B cell (primary cell): Measurements from ENCODE around the gene MBNL1. TPM values are rescaled to one million over a fixed set of nuclear protein-coding genes. Genes with fewer than 3 reads are reported as not detected.
A peak's percentile ranks its signal among the peaks of the same experiment; 100 is the strongest.

Source experiments
- ATAC-seq: fragments of 200-7000 bp; cut with Tn5 transposase; one replicate; pipeline ENCODE4 v1.10.0; 2021; ENCODE audit warnings: low read depth, mild to moderate bottlenecking, moderate number of reproducible peaks, moderate library complexity
- CTCF ChIA-PET: fragments of 350-600 bp; sonication (Branson Sonifier 250); formaldehyde crosslinking; loops from one replicate; lab custom pipeline; 2021; ENCODE audit warnings: antibody characterized with exemption, inconsistent platforms; lab: Charles Lee
- POLR2A ChIA-PET: fragments of 350-600 bp; sonication (Branson Sonifier 250); formaldehyde crosslinking; loops from one replicate; lab custom pipeline; 2021; ENCODE audit warnings: antibody characterized with exemption; lab: Charles Lee
- DNase-seq: peaks from one replicate; pipeline ENCODE4 v3.0.0; 2013
- H2AFZ ChIP-seq: 2 replicates; pipeline ENCODE4 v1.6.1; 2012; ENCODE audit warnings: mild to moderate bottlenecking, low read depth, low read length; ENCODE audit not compliant: insufficient read depth, poor library complexity, severe bottlenecking
- H3K27ac ChIP-seq, 2 donors: 1 replicate in 1 of 2; 2 replicates in 1 of 2; pipeline ENCODE4 v1.5.1; 2012 to 2013; ENCODE audit warnings: low read length in 2 of 2, mild to moderate bottlenecking in 2 of 2, moderate library complexity in 1 of 2
- H3K27me3 ChIP-seq, 4 experiments: fragments of 200-600 bp in 1 of 4; sonication (generic) in 1 of 4; replicated peaks in 1 of 4; 1 replicate in 2 of 4; 2 replicates in 2 of 4; pipeline versions ENCODE4 v1.6.1 to v1.7.0; 2013 to 2016; ENCODE audit warnings: low read length in 3 of 4, mild to moderate bottlenecking in 2 of 4, mixed read lengths in 1 of 4, moderate library complexity in 1 of 4; ENCODE audit not compliant: insufficient read depth in 4 of 4, control insufficient read depth in 3 of 4; ENCODE audit errors: control extremely low read depth in 1 of 4
- H3K36me3 ChIP-seq, 2 experiments: replicated peaks in 1 of 2; 1 replicate in 1 of 2; 2 replicates in 1 of 2; pipeline versions ENCODE4 v1.6.1 to v1.7.1; 2013; ENCODE audit warnings: low read length in 1 of 2; ENCODE audit not compliant: insufficient read depth in 2 of 2, control insufficient read depth in 1 of 2; ENCODE audit errors: control extremely low read depth in 1 of 2, extremely low read depth in 1 of 2
- H3K4me1 ChIP-seq, 2 donors: fragments of 200-600 bp in 1 of 2; sonication (generic) in 1 of 2; 1 replicate in 1 of 2; 2 replicates in 1 of 2; pipeline versions ENCODE4 v1.5.1 to v1.6.1; 2013 to 2017; ENCODE audit warnings: low read length in 2 of 2; ENCODE audit not compliant: control insufficient read depth in 2 of 2, insufficient read depth in 2 of 2
- H3K4me2 ChIP-seq: replicated peaks from 2 replicates; pipeline ENCODE3; 2012; ENCODE audit warnings: mild to moderate bottlenecking, low read depth, low read length; ENCODE audit not compliant: poor library complexity, severe bottlenecking
- H3K4me3 ChIP-seq, 5 experiments: fragments of 200-600 bp in 1 of 5; sonication (generic) in 1 of 5; 1 replicate in 3 of 5; 2 replicates in 2 of 5; pipeline versions ENCODE4 v1.5.1 to v1.7.0; 2011 to 2016; ENCODE audit warnings: low read length in 4 of 5, mild to moderate bottlenecking in 4 of 5, low read depth in 2 of 5, control low read depth in 1 of 5, moderate library complexity in 1 of 5; ENCODE audit not compliant: insufficient read depth in 1 of 5; ENCODE audit errors: control extremely low read depth in 1 of 5, extremely low read depth in 1 of 5
- H3K79me2 ChIP-seq: fragments of 200-600 bp; sonication (generic); one replicate; pipeline ENCODE4 v1.6.0; 2016; ENCODE audit warnings: low read length; ENCODE audit not compliant: control insufficient read depth, insufficient read depth
- H3K9ac ChIP-seq: fragments of 200-600 bp; sonication (generic); 2 replicates; pipeline ENCODE4 v1.6.1; 2017; ENCODE audit warnings: mild to moderate bottlenecking, low read length, moderate library complexity
- H3K9me3 ChIP-seq, 3 donors: one replicate each; pipeline versions ENCODE4 v1.6.1 to v1.7.1; 2013; ENCODE audit warnings: low read length in 2 of 3; ENCODE audit not compliant: control insufficient read depth in 2 of 3, insufficient read depth in 1 of 3; ENCODE audit errors: control extremely low read depth in 1 of 3
- H4K20me1 ChIP-seq: 2 replicates; pipeline ENCODE4 v1.6.0; 2012; ENCODE audit warnings: mild to moderate bottlenecking, low read length; ENCODE audit not compliant: insufficient read depth, control insufficient read depth, poor library complexity, severe bottlenecking
- H3K27ac Mint-ChIP-seq: one replicate; pipeline ENCODE4 v1.8.0; 2021; ENCODE audit warnings: mixed read lengths
- H3K27me3 Mint-ChIP-seq: one replicate; pipeline ENCODE4 v1.8.0; 2021; ENCODE audit warnings: mixed read lengths
- H3K4me1 Mint-ChIP-seq: one replicate; pipeline ENCODE4 v1.8.0; 2021; ENCODE audit warnings: mixed read lengths
- H3K4me3 Mint-ChIP-seq: one replicate; pipeline ENCODE4 v1.8.0; 2021; ENCODE audit warnings: mixed read lengths
- H3K9me3 Mint-ChIP-seq: one replicate; pipeline ENCODE4 v1.8.0; 2022; ENCODE audit warnings: mixed read lengths; ENCODE audit not compliant: insufficient read depth
- CTCF ChIP-seq: fragments of 200-600 bp; IDR thresholded peaks from one replicate; pipeline ENCODE4 v1.8.0; 2022; ENCODE audit warnings: antibody characterized with exemption, mild to moderate bottlenecking
- EZH2 ChIP-seq: IDR thresholded peaks from 2 replicates; pipeline ENCODE4 v1.6.1; 2012; ENCODE audit warnings: borderline replicate concordance, low read depth, mild to moderate bottlenecking, moderate library complexity, low read length; ENCODE audit not compliant: insufficient read depth, poor library complexity, severe bottlenecking
- WGBS: methylation state at CpG from one replicate; pipeline ENCODE4 v1.1.5; 2013; ENCODE audit warnings: missing lambda C conversion rate; ENCODE audit not compliant: insufficient coverage; 5-methylcytosine and 5-hydroxymethylcytosine counted together
- intact Hi-C: fragments of 100-400 bp; cut with micrococcal nuclease; formaldehyde crosslinking; loops from one replicate; pipeline ENCODE4 v1.10.0; 2022
- polyA plus RNA-seq: library from polyadenylated mRNA; depleted of rRNA; stranded (reverse); fragments of >200 nt; gene quantifications from 2 replicates; pipeline ENCODE4 v1.2.3, GENCODE V29; 2012
- total RNA-seq, 2 donors: library from RNA; stranded (reverse); fragments of 120-200 nt in 1 of 2; gene quantifications; 1 replicate in 1 of 2; 2 replicates in 1 of 2; pipeline versions ENCODE4 v1.2.3 to v1.2.4, GENCODE V29; 2013 to 2022

Gene MBNL1
- total and polyA plus RNA-seq, 2 donors (not counting 1 experiment from before 2014, with no cell fraction given) = 195 to 505 TPM

- peak overlapping the region; percentile 84 for H3K27ac Mint-ChIP-seq
- WGBS = 60% methylated on average over 1 of the region's 1 CpG
- intact Hi-C loops = loop anchor here (1.0 kb wide), 1 partner anchor 9 kb away; no protein-coding TSS in a partner anchor
- H3K9me3 ChIP-seq = peaks cover 0 to 3% (median 0%) of the 10 kb centered on the region in 3 donors
- POLR2A ChIA-PET = interaction anchor here (0.6 to 3.8 kb wide), 5 partner anchors 9 to 38 kb away, joined by 3 to 15 read pairs (median 4); partner anchors contain the start of gene MBNL1
- peak overlapping the region in 1 of 5 experiments; percentile 31 for H3K4me3 ChIP-seq
- TF ChIP-seq CTCF = no peak
- no peak for TF ChIP-seq EZH2
- ATAC-seq = no peak
- no peaks in the 10 kb centered on the region for H3K36me3 ChIP-seq
- peaks cover 59 to 66% of the 10 kb centered on the region in 2 donors for H3K4me1 ChIP-seq
- no peaks in the 10 kb centered on the region for H4K20me1 ChIP-seq
- peaks cover 65% of the 10 kb centered on the region for H3K4me1 Mint-ChIP-seq
- no peak overlapping the region for H3K9ac ChIP-seq
- H3K27me3 Mint-ChIP-seq = no peaks in the 10 kb centered on the region
- H3K79me2 ChIP-seq = peaks cover 63% of the 10 kb centered on the region
- no peaks in the 10 kb centered on the region for H3K27me3 ChIP-seq
- peak overlapping the region; percentile 48 for H3K4me3 Mint-ChIP-seq
- DNase-seq = no peak
- CTCF ChIA-PET = interaction anchor here (1.0 to 4.0 kb wide), 6 partner anchors 9 to 69 kb away, joined by 3 to 38 read pairs (median 6); partner anchors contain the start of gene MBNL1
- H3K9me3 Mint-ChIP-seq = no peaks in the 10 kb centered on the region
- peak overlapping the region; percentile 59 to 77 for H3K27ac ChIP-seq
- no peak overlapping the region for H2AFZ ChIP-seq
- peak overlapping the region; percentile 57 for H3K4me2 ChIP-seq
Measured at GRCh38 chr3:152253514-152253913, 15.2 kb upstream of the MBNL1 start.

- Mint-ChIP-seq H3K4me1 (peaks cover 70% of the 10 kb centered on the region), H3K4me3 (peak overlapping the region; percentile 65), H3K27me3 (no peaks in the 10 kb centered on the region), H3K9me3 (no peaks in the 10 kb centered on the region), H3K27ac (peak overlapping the region; percentile 84)
- CTCF ChIA-PET = interaction anchor here (0.6 to 4.0 kb wide), 7 partner anchors 9 to 70 kb away, joined by 3 to 38 read pairs (median 3); partner anchors contain the start of gene MBNL1
- intact Hi-C loops = loop anchor here (1.0 to 2.0 kb wide), 2 partner anchors 13 to 14 kb away; partner anchors contain the start of gene MBNL1
- Histone ChIP-seq H3K36me3 (no peaks in the 10 kb centered on the region), H2AFZ (no peak overlapping the region), H3K4me2 (peak overlapping the region; percentile 57), H3K9me3 (peaks cover 0 to 3% (median 0%) of the 10 kb centered on the region in 3 donors), H3K27ac (peak overlapping the region; percentile 59 to 77), H3K79me2 (peaks cover 68% of the 10 kb centered on the region), H3K27me3 (no peaks in the 10 kb centered on the region), H3K4me1 (peaks cover 64 to 72% of the 10 kb centered on the region in 2 donors), H4K20me1 (no peaks in the 10 kb centered on the region), H3K9ac (no peak overlapping the region), H3K4me3 (peak overlapping the region in 1 of 5 experiments; percentile 31)
- TF ChIP-seq EZH2 (no peak), CTCF (no peak)
- ATAC-seq (peak; percentile 67), DNase-seq (peak; percentile 61)
- WGBS = no CpG with 5 or more reads among the region's 2 CpGs
- POLR2A ChIA-PET = interaction anchor here (0.6 to 3.8 kb wide), 5 partner anchors 10 to 50 kb away, joined by 3 to 15 read pairs (median 4); partner anchors contain the start of gene MBNL1
Measured at GRCh38 chr3:152254041-152254440, 14.7 kb upstream of the MBNL1 start.
